HG02840 (cell line): Measurements from ENCODE around the gene ANXA3.
"Not testable (repeated sequence)": the region's sequence is repeated elsewhere in the genome, so short reads cannot be mapped to it uniquely, and the experiment has no call there.

Experiments used
- ATAC-seq: cut with Tn5 transposase; IDR thresholded peaks from one replicate; pipeline ENCODE4 v1.9.1; 2021; ENCODE audit warnings: mild to moderate bottlenecking, moderate library complexity, moderate number of reproducible peaks; ENCODE audit not compliant: unreplicated experiment, low FRiP score

Gene ANXA3, protein sequence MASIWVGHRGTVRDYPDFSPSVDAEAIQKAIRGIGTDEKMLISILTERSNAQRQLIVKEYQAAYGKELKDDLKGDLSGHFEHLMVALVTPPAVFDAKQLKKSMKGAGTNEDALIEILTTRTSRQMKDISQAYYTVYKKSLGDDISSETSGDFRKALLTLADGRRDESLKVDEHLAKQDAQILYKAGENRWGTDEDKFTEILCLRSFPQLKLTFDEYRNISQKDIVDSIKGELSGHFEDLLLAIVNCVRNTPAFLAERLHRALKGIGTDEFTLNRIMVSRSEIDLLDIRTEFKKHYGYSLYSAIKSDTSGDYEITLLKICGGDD

DNA sequence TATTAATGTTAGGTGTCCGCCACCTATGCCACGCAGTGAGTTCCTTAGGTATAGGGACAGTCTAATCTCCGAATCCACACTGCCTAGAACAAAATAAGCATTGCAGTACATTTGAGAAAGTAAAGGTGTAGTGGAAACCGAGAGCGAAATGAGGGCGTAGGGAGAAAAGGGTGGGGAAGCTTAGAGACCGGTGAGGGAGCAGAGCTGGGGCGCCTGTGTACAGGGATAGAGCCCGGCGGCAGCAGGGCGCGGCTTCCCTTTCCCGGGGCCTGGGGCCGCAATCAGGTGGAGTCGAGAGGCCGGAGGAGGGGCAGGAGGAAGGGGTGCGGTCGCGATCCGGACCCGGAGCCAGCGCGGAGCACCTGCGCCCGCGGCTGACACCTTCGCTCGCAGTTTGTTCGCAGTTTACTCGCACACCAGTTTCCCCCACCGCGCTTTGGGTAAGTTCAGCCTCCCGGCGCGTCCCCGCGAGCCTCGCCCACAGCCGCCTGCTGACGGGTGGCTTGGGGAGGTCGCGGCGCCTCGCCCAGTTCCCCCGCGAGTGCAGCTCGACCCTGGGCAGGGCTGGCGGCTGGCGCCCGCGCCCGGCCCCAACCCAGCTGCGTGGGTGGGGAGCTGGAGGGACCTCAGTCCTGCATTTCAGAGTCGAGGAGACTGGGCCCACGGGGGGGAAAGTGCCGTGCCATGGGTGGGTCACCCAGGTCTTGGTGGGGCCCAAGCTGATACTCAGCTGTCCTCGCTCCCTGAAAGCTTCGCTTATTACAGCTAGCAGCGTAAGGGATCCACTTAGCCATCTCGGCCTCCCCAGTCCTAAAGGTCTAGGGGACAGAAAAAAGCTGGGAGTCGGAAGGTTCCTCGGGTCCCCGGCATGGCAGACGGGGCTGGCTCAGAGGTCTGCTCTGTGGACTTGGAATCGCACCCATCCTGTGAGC, at the start of gene ANXA3:
TSS of gene ANXA3 (plus strand) at position 351 of the 932 bp plus-strand sequence. CDS start 2,704 bp downstream, outside the sequence.
- no peak for ATAC-seq

DNA sequence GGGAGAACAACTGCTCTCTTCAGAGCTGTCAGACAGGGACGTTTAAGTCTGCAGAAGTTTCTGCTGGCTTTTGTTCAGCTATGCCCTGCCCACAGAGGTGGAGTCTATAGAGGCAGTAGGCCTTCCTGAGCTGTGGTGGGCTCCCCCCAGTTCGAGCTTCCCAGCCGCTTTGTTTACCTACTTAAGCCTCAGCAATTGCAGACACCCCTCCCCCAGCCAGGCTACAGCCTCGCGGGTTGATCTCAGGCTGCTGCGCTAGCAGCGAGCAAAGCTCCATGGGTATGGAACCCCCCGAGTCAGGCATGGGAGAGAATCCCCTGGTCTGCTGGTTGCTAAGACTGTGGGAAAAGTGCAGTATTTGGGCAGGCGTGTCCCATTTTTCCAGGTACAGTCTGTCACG, 45.3 kb upstream of the ANXA3 start:
- ATAC-seq: not testable (repeated sequence)

DNA sequence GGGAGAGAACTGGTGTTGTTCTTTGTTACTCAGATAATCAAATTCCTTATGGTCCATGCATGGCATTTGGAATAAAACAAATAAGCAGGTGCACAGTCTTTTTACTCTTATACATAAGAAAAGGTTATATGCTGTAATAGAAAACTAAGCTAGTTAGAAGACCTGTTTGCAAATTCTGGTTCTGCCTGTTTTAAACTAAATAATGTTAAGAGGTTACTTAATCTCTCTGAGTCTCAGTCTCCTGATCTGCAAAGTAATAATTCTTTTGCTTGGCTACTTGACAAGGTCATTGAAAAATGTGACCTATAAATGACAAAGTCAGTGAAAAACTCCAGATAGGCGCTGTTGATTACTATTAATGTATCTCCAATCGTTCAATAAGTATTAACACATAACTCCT, 42.5 kb upstream of the ANXA3 start:
- no peak for ATAC-seq

DNA sequence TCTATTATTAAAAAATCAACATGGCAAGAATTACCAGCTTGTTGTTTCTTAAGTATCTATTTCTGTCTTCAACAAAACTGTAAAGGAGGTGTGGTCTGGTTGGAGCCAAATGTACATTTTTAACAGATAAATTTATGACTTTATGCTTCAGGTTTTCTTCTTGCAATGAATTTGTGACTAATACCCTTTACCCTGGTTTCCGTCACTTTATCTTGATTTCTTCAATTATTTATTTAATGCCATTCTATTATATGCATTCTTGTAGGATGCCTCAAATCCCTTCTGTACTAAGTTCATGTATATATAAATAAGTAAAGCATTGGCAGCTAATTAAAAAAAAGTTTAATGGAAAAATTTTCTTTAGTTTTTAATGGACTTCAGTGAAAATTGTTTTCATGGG, 41.5 kb upstream of the ANXA3 start:
- no peak for ATAC-seq

DNA sequence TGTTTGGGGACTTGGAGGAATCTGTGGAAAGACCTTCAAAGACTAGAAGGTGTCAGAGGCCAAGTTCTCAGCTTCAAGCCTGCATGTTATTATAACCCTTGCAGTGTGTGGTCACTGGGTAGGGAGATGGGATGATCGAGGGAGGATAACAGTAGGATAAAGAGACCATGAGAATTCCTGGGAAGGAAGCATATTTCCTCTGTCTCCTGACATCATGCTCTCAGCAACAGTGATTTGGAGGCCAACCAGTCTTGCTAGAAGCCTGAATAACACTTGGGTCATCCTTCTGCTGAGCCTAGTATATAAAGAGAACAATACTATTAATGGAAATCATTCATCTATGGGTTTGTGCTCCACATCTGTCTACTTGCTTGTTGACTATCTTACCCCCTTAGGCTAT, 40.9 kb upstream of the ANXA3 start:
- no peak for ATAC-seq

DNA sequence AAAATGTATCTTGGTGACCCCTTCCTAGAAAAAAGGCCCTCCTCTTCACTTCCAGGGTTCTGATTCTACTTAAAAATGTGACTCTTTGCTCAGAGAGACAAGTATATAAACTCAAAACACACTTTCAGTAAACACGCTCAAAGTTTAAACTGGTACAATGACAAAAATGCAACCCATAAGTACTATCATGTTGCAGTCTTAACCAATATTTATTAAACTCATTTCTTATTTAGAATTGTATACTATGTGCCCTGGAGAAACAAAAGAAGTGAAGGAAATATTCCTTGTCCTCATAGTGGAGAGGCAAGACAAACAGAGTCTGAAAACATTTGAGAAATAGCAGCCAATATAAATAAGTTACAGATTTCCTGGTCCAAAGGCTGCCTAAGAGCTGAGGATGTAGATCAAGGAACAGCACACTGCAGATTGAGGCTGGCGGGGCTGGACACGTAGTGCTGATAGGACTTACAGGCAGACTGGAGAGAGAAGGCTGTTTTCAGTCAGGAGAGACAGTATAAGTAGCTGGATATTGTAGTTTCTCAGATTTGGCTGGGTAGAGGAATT, 39.1 kb upstream of the ANXA3 start:
- ATAC-seq: no peak

DNA sequence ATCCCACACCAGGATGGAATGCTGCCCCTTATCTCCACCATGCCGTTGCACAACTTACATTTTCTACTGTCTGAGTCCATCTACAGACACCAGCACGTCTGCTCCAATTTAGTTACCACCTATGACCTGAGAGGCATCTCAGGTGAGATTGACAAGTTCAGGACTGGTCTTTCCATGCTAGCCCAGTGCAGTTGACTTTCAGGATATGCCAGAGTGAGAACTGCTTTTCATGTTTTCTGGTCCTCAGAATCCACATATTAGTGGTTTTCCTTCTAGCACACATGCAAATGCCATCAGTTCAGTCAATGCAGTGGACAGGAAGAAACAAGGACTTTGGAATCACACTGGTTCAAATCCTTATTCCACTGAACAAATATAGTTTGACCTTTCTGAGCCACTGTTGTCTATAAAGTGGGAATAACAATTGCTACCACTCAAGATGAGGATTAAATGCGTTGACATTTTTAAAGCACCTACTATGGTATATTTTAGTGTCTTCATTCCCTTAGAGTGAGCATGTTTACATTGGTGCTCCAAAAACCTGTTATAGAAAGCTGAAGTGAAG, 38.1 kb upstream of the ANXA3 start:
- no peak for ATAC-seq

DNA sequence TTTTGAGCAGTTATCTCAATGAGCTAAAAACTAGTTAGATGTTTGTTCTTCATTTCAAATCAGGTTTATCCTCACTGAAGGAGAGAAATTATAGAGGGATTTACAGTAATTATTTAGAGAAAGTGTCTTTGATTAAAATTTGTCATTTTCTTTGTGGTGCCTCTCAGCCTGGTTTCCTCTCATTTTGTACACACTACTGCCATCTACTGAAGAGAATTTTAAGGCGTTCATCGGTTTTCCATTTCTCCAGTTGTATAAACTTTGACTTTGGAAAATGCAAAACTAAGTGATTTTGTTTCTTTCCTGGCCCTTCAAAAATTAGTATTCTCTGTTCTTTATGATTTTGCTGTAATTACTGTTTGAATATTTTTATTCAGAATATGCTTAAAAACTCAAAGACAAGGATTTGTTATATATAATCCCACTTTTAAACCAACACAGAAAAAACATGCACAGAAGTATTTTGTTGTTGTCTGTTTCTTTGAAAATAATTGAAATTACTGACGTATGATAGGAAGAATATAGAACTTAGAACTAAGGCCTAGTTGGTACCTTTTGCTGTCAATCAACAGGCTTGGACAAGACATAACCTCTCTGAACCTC, 34.4 kb upstream of the ANXA3 start:
- ATAC-seq: no peak

DNA sequence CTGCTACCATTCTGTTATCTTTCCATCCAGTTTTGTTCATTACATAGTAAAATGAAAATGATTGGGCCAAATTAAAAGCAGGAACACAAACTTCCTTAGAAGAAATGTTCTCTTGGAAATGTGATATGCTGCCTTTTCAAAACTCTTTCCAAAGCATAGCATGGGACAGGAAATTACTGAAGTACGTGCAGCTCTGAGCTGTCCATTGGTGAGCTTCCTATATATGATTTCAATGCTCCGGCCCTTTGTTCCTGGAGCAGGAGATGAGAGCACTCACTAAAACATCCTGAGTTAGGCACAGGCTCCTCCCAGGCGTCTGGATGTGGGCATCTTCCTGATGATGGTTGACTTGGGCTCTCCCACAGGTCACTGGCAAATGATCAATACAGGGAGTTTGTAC, 33.0 kb upstream of the ANXA3 start:
- ATAC-seq: no peak

DNA sequence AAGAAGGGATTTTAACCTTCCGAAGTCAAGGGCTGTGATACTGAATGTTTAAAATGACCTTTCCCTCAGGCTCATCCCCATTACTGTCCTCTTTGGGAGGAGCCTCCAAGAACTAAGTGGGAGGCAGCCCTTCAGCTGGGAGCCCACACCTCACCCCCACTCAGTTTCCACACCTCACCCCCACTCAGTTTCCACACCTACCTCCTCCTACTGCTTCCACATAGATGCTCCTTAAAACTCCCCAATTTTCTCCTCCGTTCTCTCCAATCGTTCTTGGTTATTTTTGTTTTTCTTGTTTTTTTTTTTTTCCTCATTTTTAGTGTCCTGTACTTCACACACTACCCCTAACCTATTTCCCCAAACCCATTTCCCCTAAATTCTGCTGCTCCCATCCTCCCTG, 31.6 kb upstream of the ANXA3 start:
- ATAC-seq: no peak

DNA sequence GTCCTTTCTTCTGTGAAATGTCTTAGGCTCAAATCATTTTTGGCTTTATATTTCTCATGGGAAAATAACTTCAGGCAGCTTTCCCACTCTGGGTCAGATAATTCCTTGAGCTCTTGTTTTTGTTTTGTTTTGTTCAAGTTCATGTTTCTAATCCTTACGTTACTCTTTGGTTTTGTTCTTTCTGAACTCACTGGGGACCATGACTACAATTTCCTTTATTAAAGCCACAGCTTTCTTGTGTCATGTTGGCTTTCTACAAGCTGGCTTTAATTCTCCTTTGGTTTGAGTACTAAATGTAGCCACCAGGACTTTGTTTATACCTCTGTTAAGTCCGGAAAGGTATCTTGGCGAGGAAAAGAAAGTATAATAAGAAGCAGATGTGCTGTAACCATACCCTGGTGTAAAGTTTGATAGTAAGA, 30.8 kb upstream of the ANXA3 start:
- no peak for ATAC-seq

DNA sequence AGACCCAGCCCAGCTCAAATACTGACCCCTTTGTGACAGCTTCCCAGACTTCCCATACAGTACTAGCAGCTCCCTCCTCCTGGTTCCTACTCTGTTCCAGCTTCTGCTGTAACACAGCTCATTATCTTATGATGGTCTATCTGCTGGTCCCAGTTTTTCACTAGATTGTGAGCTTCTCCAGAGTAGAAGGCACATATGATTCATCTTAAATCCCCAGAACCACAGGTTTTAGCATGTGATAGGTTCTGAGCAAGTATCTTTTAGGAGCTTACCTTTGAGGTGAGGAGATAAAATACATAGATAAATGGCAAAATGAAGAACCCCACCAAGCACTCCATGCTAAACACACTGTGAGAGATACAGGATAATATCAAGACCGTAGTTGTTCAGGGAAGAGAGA, 27.6 kb upstream of the ANXA3 start:
- no peak for ATAC-seq

DNA sequence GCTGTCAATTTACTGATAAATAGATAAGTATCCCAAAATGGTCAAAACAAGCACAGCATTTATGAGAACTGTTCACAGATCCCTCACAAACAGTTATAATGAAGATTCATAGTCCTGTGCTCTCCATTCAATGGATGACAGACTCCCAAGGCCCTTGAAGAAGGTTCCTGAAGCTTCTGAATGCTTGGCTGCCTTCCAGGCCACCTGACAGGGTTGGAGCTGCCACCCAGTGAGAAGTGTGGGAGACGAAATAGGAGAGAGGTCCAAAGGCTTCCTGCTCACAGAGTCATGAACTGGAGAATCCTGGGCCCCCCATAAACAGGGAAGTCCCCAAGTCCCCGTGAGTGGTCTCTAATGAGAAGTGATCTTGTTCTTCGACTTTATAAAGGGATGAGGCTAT, 26.0 kb upstream of the ANXA3 start:
- no peak for ATAC-seq

DNA sequence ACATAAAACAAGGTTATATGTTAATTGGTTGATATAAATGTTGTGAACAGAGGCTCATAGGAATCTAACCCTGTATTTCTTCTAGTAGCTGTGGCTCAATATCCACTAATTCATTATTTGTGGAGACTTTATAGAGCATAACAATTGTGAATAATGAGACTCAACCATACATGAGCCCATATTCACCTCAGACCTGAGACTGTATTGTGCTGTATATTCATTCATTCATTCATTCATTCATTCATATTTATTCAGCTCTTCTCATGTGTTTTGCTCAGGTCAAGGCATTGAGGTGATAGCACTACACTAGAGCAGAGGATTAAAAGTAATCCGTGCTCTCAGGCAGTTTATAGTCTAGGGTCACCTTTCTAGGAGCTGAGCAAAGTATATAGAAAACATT, 24.5 kb upstream of the ANXA3 start:
- ATAC-seq: no peak

DNA sequence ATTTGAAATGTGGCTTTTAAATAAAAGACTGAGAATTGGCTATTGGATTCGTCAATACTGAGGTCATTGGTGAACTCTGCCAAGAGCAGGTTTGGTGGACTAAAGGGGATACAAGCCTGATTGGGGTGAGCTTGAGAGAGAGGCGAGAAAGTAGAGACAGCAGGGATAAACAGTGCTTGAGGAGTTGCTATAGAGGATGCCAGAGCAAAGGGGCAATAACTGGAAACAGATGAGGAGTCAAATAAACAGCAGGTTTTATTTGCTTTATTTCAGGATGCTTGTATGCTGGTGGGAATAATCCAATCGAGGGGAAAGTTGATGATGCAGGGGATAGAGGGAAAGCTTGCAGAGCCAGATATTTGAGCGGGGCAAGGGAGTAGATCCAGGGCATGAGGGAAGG, 24.0 kb upstream of the ANXA3 start:
- ATAC-seq: no peak

DNA sequence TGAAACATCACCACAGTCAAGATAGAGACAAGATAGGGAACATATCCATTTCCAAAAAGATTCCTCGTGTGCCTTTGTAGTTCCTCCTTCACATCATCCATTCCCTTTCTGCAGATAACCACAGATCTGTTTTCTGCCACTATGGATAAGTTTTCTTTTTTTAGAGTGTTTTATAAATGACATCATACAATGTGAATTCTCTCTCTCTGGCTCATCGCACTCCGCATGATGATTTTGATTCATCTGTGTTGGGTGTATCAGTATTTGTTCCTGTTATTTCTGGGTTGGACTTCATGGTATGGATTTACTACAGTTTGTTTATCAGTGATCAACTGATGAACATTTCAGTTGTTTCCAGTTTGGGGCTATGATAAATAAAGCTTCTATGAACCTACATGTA, 23.2 kb upstream of the ANXA3 start:
- ATAC-seq: no peak

DNA sequence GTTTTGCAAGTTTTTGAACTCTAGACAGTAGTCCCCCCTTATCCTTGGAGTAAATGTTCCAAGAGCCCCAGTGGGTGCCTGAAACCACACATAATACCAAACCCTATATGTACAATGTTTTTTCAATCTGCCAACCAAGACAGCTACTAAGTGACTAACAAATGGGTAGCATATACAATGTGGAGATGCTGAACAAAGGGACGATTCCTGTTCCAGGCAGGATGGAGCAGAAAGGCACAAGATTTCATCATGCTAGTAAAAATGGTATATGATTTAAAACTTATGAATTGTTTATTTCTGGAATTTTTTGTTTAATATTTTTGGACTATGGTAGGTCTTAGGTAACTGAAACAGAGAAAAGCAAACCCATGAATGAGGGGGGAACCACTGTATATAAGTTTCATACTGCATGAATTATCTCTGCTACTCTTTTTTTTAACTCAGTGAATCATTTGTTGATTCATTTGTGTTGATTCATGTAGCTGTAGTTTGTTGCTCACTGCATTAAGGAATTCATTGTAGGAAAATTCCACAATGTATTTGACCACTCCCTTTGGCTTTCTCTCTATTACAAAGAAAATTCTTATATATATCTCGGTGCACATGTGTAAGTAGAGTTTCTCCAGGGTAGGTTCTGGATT, 21.9 kb upstream of the ANXA3 start:
- ATAC-seq: no peak

DNA sequence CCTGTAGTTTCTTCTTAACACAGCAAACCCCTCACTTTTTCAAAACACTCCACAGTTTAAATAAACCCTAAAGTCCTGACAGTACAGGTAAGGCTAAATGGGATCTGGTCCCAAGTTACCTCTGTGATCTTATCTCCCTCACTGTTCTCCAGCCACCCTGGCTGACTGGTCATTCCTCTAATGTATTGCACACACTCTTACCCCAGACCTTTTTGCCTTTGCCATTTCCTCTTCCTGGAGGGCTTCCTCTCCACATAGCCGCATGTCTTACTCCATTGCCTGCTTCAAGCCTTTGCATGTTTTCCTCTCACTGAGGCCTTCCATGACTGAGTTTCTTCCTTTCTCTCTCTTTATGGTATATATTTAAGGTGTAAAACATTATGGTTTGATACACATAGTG, 19.5 kb upstream of the ANXA3 start:
- ATAC-seq: no peak

DNA sequence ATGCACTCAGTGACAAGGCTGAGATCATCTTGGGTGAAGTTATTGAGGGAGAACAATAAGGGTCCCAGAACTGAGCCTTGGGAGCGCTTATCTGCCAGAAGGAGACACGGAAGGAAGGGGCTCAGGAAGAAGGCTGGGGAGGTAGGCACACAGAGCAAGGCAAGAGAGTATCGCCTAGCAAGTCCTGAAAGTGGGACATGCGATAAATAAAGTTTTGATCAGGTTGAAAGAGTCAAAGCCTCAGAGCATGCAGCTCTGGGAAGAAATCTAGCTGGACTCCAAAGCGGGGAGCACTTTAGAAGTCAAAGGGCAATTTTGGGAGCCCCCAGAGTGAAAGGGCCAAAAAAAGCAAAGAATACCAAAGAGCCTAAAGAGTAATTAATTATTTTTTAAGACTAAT, 17.7 kb upstream of the ANXA3 start:
- no peak for ATAC-seq

DNA sequence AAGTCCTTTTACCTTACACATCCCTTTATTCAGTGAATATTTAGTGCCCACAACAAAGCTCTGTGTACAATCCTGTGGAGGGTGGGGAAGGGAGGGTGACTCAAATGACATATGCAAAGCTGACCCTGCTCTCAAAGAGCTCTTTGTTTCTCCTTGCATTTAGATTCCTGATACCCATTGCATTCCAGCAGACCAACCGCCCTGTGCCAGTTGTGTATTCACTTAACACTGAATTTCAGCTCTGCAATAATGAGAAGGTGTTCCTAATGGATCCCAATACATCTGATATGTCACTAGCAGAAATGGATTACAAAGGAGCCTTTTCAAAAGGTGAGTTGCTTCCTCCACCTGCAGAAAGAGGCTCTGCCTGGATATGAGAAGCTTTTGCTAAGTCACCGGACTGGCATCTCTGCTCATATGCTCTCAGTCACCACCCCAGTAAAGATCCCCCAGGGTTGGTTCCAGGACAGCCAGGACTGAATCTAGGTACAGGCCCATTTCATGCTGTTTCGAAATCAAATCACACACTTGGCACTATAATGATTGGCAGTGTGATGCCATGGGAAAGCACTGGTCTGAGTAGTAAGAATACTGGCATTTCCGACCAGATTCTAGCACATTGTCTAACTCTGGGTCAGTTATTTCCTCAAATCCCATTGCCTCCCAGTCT, 17.1 kb upstream of the ANXA3 start:
- no peak for ATAC-seq
